D721Med (cell line): ENCODE data around the gene HEATR3.

Experiments
- DNase-seq: peaks from one replicate; pipeline ENCODE4 v3.0.0; 2011; ENCODE audit warnings: low spot score; ENCODE audit not compliant: insufficient read length
- FAIRE-seq: peaks from 2 replicates; lab custom pipeline; 2011; peaks lifted over from hg19 to GRCh38; lab: Jason Lieb, UNC
- CTCF ChIP-seq: IDR thresholded peaks from 2 replicates; pipeline ENCODE4 v1.5.1; 2012; ENCODE audit warnings: mild to moderate bottlenecking, control low read depth; ENCODE audit not compliant: insufficient read depth; ENCODE audit errors: missing control alignments

The HEATR3 gene

GRCh38 chr16:50152807-50153595 is 87.2 kb downstream of the HEATR3 start, which contains the start of gene TENT4B:
TSS of gene TENT4B (plus strand) at chr16:50153306. CDS start at chr16:50153622, 316 bp downstream.
- DNase-seq (peak; percentile 46), FAIRE-seq (no peak)
- no peak for TF ChIP-seq CTCF

- no peak for FAIRE-seq
- no peak for TF ChIP-seq CTCF
- DNase-seq = no peak
These were observed 88.0 kb downstream of the HEATR3 start for GRCh38 chr16:50153596-50154419.

- TF ChIP-seq CTCF = no peak
- DNase-seq (no peak), FAIRE-seq (no peak)
These were observed 88.7 kb downstream of the HEATR3 start for GRCh38 chr16:50154420-50154950.

GRCh38 chr16:50155925-50156324 is 90.2 kb downstream of the HEATR3 start:
- DNase-seq (no peak), FAIRE-seq (no peak)
- TF ChIP-seq CTCF = no peak
